Gastrocnemius medialis (tissue), 4 donors: Measurements from ENCODE around the gene RPL4.
"Not testable (repeated sequence)": the region's sequence is repeated elsewhere in the genome, so short reads cannot be mapped to it uniquely, and the experiment has no call there.

Experiments used
- POLR2A ChIP-seq, 2 donors: fragments of 450-650 bp; IDR thresholded peaks; one replicate each; pipeline ENCODE4 v1.6.1; 2017; ENCODE audit warnings: antibody characterized with exemption in 2 of 2, mild to moderate bottlenecking in 2 of 2, moderate library complexity in 2 of 2
- TF ChIP-seq, protein P1 (sequence below), 5 experiments: fragments of 450-650 bp in 3 of 5; fragments of 200-600 bp in 2 of 5; sonication (generic) in 2 of 5; IDR thresholded peaks in 4 of 5; conservative IDR thresholded peaks in 1 of 5; 1 replicate in 4 of 5; 2 replicates in 1 of 5; pipeline ENCODE4 v1.5.1; 2016 to 2019; ENCODE audit warnings: antibody characterized with exemption in 5 of 5, mild to moderate bottlenecking in 3 of 5, moderate library complexity in 3 of 5

DNA sequence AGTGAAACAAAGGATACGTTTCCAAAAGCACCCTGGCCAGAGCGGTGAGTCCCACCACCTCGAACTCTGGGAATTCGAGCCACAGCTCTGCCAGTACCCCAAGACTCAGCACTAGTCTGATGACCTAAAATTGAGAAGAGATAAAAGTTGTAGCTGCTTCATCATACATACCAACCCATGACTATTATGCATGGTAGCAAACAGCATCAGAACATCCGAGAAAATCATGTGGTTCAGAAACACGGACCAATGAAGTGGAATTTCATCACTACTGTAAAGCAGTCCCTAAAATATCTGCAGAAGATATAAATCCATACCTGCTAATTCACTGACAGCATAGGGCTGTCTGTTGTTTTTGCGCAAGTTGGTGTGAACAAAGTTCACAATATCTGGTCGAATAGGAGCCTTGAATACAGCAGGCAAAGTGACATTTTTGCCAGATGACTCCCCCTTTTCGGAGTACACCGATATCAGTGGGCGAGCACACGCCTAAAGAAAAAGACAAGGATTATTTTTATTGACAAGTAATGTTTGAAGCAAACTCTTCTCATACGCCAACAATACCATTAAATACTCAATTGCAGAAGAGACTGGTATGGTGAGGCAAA, 1.5 kb downstream of the RPL4 start:
- not testable (repeated sequence) for TF ChIP-seq POLR2A (IDR thresholded peaks at IDR 0.05)
- TF ChIP-seq, protein P1, sequence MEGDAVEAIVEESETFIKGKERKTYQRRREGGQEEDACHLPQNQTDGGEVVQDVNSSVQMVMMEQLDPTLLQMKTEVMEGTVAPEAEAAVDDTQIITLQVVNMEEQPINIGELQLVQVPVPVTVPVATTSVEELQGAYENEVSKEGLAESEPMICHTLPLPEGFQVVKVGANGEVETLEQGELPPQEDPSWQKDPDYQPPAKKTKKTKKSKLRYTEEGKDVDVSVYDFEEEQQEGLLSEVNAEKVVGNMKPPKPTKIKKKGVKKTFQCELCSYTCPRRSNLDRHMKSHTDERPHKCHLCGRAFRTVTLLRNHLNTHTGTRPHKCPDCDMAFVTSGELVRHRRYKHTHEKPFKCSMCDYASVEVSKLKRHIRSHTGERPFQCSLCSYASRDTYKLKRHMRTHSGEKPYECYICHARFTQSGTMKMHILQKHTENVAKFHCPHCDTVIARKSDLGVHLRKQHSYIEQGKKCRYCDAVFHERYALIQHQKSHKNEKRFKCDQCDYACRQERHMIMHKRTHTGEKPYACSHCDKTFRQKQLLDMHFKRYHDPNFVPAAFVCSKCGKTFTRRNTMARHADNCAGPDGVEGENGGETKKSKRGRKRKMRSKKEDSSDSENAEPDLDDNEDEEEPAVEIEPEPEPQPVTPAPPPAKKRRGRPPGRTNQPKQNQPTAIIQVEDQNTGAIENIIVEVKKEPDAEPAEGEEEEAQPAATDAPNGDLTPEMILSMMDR (IDR thresholded peaks at IDR 0.05 in 4 of 5, conservative IDR thresholded peaks at IDR 0.05 in 1 of 5): not testable (repeated sequence)
